CMK (cell line): ENCODE results near the gene NPDC1.

ENCODE experiments used
- DNase-seq: peaks from one replicate; pipeline ENCODE4 v3.0.0-alpha.2; 2010; ENCODE audit warnings: low read depth

Gene NPDC1

GRCh38 chr9:136994180-136994887 lies 51.6 kb downstream of the NPDC1 start:
- DNase-seq = no peak

- DNase-seq = no peak
Observed at GRCh38 chr9:136992819-136993369, 53.1 kb downstream of the NPDC1 start.

- DNase-seq = peak; percentile 85
Observed at GRCh38 chr9:136991993-136992818, 53.8 kb downstream of the NPDC1 start, which contains the start of gene PAXX. Gene PAXX (plus strand): TSS chr9:136992422. CDS start chr9:136992444, 22 bp downstream.

GRCh38 chr9:136990242-136990911 lies 55.6 kb downstream of the NPDC1 start:
- DNase-seq = no peak
